ENCODE data around the gene GALK1.
A peak's percentile ranks its signal among the peaks of the same experiment; 100 is the strongest.

GALK1 gene

DNA sequence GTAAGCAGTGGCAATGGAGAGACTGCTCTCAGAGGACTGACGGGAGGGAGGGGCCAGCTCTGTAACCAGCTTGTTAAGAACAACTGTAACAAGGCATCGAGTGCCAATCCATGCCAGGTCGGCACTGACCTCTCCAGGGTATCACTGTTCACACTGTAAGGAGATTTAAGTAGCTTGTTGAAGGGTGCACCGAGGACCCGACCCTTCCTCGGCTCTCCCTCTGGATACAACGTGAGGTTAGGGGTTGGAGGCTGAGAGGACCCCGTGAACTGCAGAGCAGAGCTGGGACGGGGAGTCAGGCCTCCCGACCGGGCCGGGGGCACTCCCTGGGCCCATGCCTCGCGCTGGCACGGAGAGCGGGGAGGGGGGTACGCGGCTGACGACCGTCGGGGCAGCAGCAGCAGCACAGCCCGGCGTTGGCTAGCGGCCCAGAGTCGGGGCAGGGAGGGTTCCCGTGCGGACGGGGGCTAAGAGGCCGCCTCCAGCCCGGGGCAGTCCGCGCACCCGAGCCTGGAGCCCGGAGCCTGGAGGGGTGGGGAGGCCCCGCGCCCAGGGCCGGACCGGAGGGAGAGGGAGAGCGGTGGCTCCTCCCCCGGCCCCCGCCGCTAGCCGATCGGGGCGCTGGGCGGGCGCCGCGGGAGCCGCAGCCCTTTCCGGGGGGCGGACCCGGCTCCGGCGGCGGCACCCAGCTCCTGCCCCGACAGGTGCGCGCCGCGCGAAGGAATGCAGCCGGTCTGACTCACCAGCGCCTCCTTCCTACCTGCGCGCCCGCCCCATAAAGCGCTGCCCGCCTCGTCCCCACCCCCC lies 44.1 kb downstream of the GALK1 start, which contains the start of gene ITGB4:
ITGB4 (plus strand) TSS at position 804 of the 807 bp plus-strand sequence. CDS start 3,245 bp downstream, outside the sequence.
- no peaks in the 10 kb centered on the region for H3K9me3 Mint-ChIP-seq
- no peaks in the 10 kb centered on the region for H3K36me3 Mint-ChIP-seq (ENCODE audit: low read depth)
- no peak within 1 kb of the TSS for H3K27ac Mint-ChIP-seq
- ATAC-seq: peak; percentile 62
- peaks cover 4% of the 10 kb centered on the region for H3K4me1 Mint-ChIP-seq
- peak; percentile 52 for DNase-seq
- peak within 1 kb of the TSS; percentile 65 for H3K4me3 Mint-ChIP-seq
- H3K27me3 Mint-ChIP-seq: peaks cover 15% of the 10 kb centered on the region

DNA sequence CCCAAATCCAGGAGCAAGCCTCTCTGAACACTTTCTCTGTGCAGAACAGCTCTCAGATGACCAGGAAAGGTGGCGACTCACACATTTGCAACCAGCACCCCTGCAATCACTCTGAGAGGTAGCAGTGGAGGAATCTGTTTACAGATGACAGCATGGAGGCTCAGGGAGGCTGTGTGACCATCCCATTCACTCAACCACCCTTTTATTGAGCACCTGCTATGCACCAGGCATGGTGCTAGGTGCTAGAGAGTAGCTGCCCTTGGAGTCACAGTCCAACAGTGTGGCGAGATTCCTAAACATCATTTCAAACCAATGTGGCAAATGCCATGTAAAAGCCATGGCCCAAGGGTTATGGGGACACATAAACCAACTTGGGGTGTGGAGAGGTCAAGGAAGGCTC lies 45.3 kb downstream of the GALK1 start:
- ATAC-seq: no peak
- H3K9me3 Mint-ChIP-seq: no peaks in the 10 kb centered on the region

GRCh38 chr17:75712446-75712845 lies 52.5 kb downstream of the GALK1 start:
- Mint-ChIP-seq H3K27ac (no peak overlapping the region), H3K4me1 (no peaks in the 10 kb centered on the region)

More for the DNA sequence above, 45.3 kb downstream of the GALK1 start:
- no peak for DNase-seq
- Mint-ChIP-seq H3K4me3 (no peak overlapping the region), H3K27ac (no peak overlapping the region), H3K36me3 (ENCODE audit: low read depth) (no peaks in the 10 kb centered on the region), H3K27me3 (peaks cover 18% of the 10 kb centered on the region), H3K4me1 (peaks cover 4% of the 10 kb centered on the region)

More at GRCh38 chr17:75712446-75712845, 52.5 kb downstream of the GALK1 start:
- ATAC-seq (no peak), DNase-seq (no peak)
- Mint-ChIP-seq H3K27me3 (peaks cover 7% of the 10 kb centered on the region), H3K9me3 (no peaks in the 10 kb centered on the region), H3K4me3 (no peak overlapping the region), H3K36me3 (ENCODE audit: low read depth) (no peaks in the 10 kb centered on the region)
